ENCODE measurements around the gene MAML2.
"Not testable (repeated sequence)": the region's sequence is repeated elsewhere in the genome, so short reads cannot be mapped to it uniquely, and the experiment has no call there.

The MAML2 gene

GRCh38 chr11:96204366-96204659 lies 138.7 kb downstream of the MAML2 start:
- DNase-seq = no peak

- DNase-seq = no peak
Observed at GRCh38 chr11:96203567-96204365, 139.2 kb downstream of the MAML2 start.

- no peak for DNase-seq
Observed at GRCh38 chr11:96200243-96200642, 142.8 kb downstream of the MAML2 start.

- no peak for DNase-seq
Observed at GRCh38 chr11:96199563-96200025, 143.4 kb downstream of the MAML2 start.

- no peak for DNase-seq
Observed at GRCh38 chr11:96197801-96198701, 144.9 kb downstream of the MAML2 start.

GRCh38 chr11:96197103-96197502 lies 145.9 kb downstream of the MAML2 start:
- DNase-seq = no peak

GRCh38 chr11:96196181-96196662 lies 146.8 kb downstream of the MAML2 start:
- no peak for DNase-seq

GRCh38 chr11:96195671-96196070 lies 147.3 kb downstream of the MAML2 start:
- DNase-seq = no peak

GRCh38 chr11:96194581-96195374 lies 148.2 kb downstream of the MAML2 start:
- no peak for DNase-seq

GRCh38 chr11:96193745-96194443 lies 149.1 kb downstream of the MAML2 start:
- DNase-seq = no peak

- DNase-seq = no peak
Observed at GRCh38 chr11:96191752-96192151, 151.2 kb downstream of the MAML2 start.

- no peak for DNase-seq
Observed at GRCh38 chr11:96189351-96189750, 153.6 kb downstream of the MAML2 start.

GRCh38 chr11:96188243-96189006 lies 154.6 kb downstream of the MAML2 start:
- DNase-seq = no peak

- no peak for DNase-seq
Observed at GRCh38 chr11:96187822-96188221, 155.2 kb downstream of the MAML2 start.

- DNase-seq = no peak
Observed at GRCh38 chr11:96186806-96187205, 156.2 kb downstream of the MAML2 start.

GRCh38 chr11:96185220-96185768 lies 157.7 kb downstream of the MAML2 start:
- no peak for DNase-seq

GRCh38 chr11:96180937-96181336 lies 162.1 kb downstream of the MAML2 start:
- not testable (repeated sequence) for DNase-seq

GRCh38 chr11:96180341-96180740 lies 162.7 kb downstream of the MAML2 start:
- no peak for DNase-seq

- DNase-seq = no peak
Observed at GRCh38 chr11:96179905-96180304, 163.1 kb downstream of the MAML2 start.

- DNase-seq = no peak
Observed at GRCh38 chr11:96178887-96179279, 164.1 kb downstream of the MAML2 start.

All from DMS 273 treated with DMSO at 0.1 percent for 48 hours (cell line).